ENCODE measurements around the gene LDLRAD3. TPM values are rescaled to one million over a fixed set of nuclear protein-coding genes. Genes with fewer than 3 reads are reported as not detected.

Gene LDLRAD3
- total and polyA plus RNA-seq, 2 experiments from 2014 or later = 6.2 to 9.5 TPM

GRCh38 chr11:36002196-36002595 lies 58.3 kb downstream of the LDLRAD3 start:
- H3K4me3 ChIP-seq = no peak overlapping the region
- no peak for DNase-seq (ENCODE audit: low read depth in 1 of 2, low spot score in 1 of 2)

GRCh38 chr11:36002796-36003195 lies 58.9 kb downstream of the LDLRAD3 start:
- no peaks in the 10 kb centered on the region for H3K27me3 ChIP-seq
- no peaks in the 10 kb centered on the region for H3K9me3 ChIP-seq (ENCODE audit: low read depth)
- no peak overlapping the region for H3K27ac ChIP-seq
- H3K36me3 ChIP-seq = no peaks in the 10 kb centered on the region
- no peak for DNase-seq (ENCODE audit: low read depth in 1 of 2, low spot score in 1 of 2)
- TF ChIP-seq CTCF (IDR thresholded peaks at IDR 0.05; ENCODE audit: low read depth, low read length) = no peak
- H3K4me3 ChIP-seq = no peak overlapping the region
- H3K4me1 ChIP-seq (ENCODE audit: low read depth) = no peaks in the 10 kb centered on the region

More at GRCh38 chr11:36002196-36002595, 58.3 kb downstream of the LDLRAD3 start:
- Histone ChIP-seq H3K9me3 (ENCODE audit: low read depth) (no peaks in the 10 kb centered on the region), H3K27me3 (no peaks in the 10 kb centered on the region), H3K36me3 (no peaks in the 10 kb centered on the region), H3K27ac (no peak overlapping the region), H3K4me1 (ENCODE audit: low read depth) (no peaks in the 10 kb centered on the region)
- TF ChIP-seq CTCF (IDR thresholded peaks at IDR 0.05; ENCODE audit: low read depth, low read length) = no peak

GRCh38 chr11:36006556-36006955 lies 62.7 kb downstream of the LDLRAD3 start:
- H3K27me3 ChIP-seq = no peaks in the 10 kb centered on the region
- no peak for DNase-seq (ENCODE audit: low read depth in 1 of 2, low spot score in 1 of 2)
- H3K4me3 ChIP-seq = no peak overlapping the region
- H3K4me1 ChIP-seq (ENCODE audit: low read depth) = no peaks in the 10 kb centered on the region
- H3K36me3 ChIP-seq = no peaks in the 10 kb centered on the region
- no peak for TF ChIP-seq CTCF (IDR thresholded peaks at IDR 0.05; ENCODE audit: low read depth, low read length)
- no peaks in the 10 kb centered on the region for H3K9me3 ChIP-seq (ENCODE audit: low read depth)
- no peak overlapping the region for H3K27ac ChIP-seq

GRCh38 chr11:36007127-36007655 lies 63.3 kb downstream of the LDLRAD3 start:
- no peaks in the 10 kb centered on the region for H3K36me3 ChIP-seq
- H3K9me3 ChIP-seq (ENCODE audit: low read depth) = no peaks in the 10 kb centered on the region
- DNase-seq (ENCODE audit: low read depth in 1 of 2, low spot score in 1 of 2) = no peak
- H3K4me1 ChIP-seq (ENCODE audit: low read depth) = no peaks in the 10 kb centered on the region
- no peak for TF ChIP-seq CTCF (IDR thresholded peaks at IDR 0.05; ENCODE audit: low read depth, low read length)
- H3K27ac ChIP-seq = no peak overlapping the region
- no peak overlapping the region for H3K4me3 ChIP-seq
- H3K27me3 ChIP-seq = no peaks in the 10 kb centered on the region

- no peaks in the 10 kb centered on the region for H3K4me1 ChIP-seq (ENCODE audit: low read depth)
- no peak overlapping the region for H3K27ac ChIP-seq
- peak in 1 of 2 donors; percentile 41 for DNase-seq (ENCODE audit: low read depth in 1 of 2, low spot score in 1 of 2)
- no peak overlapping the region for H3K4me3 ChIP-seq
- no peaks in the 10 kb centered on the region for H3K36me3 ChIP-seq
- no peak for TF ChIP-seq CTCF (IDR thresholded peaks at IDR 0.05; ENCODE audit: low read depth, low read length)
- no peaks in the 10 kb centered on the region for H3K9me3 ChIP-seq (ENCODE audit: low read depth)
- no peaks in the 10 kb centered on the region for H3K27me3 ChIP-seq
Observed at GRCh38 chr11:36008584-36008983, 64.7 kb downstream of the LDLRAD3 start.
